ENCODE measurements around the gene ROBO3.

DNA sequence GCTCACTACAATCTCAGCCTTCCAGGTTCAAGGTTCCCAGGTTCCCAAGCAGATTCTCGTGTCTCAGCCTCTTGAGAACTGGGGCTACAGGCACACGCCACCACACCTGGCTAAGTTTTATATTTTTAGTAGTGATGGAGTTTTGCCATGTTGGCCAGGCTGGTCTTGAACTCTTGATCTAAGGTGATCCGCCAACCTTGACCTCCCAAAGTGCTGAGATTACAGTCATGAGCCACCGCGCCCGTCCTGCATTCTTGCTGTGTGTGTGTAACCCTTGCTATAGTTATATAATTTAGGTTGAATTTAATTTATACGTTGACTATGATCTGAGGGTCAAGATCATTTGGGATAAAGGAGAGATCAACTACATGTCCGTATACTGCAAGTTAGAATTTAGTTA, 29.3 kb upstream of the ROBO3 start:
- TF ChIP-seq, protein P1, sequence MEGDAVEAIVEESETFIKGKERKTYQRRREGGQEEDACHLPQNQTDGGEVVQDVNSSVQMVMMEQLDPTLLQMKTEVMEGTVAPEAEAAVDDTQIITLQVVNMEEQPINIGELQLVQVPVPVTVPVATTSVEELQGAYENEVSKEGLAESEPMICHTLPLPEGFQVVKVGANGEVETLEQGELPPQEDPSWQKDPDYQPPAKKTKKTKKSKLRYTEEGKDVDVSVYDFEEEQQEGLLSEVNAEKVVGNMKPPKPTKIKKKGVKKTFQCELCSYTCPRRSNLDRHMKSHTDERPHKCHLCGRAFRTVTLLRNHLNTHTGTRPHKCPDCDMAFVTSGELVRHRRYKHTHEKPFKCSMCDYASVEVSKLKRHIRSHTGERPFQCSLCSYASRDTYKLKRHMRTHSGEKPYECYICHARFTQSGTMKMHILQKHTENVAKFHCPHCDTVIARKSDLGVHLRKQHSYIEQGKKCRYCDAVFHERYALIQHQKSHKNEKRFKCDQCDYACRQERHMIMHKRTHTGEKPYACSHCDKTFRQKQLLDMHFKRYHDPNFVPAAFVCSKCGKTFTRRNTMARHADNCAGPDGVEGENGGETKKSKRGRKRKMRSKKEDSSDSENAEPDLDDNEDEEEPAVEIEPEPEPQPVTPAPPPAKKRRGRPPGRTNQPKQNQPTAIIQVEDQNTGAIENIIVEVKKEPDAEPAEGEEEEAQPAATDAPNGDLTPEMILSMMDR (IDR thresholded peaks at IDR 0.05; ENCODE audit: insufficient read depth, low read length, poor library complexity, severe bottlenecking) = no peak
- TF ChIP-seq EZH2phosphoT487 (conservative IDR thresholded peaks at IDR 0.05; ENCODE audit: low read length) = no peak
